KMS-11 (cell line): Measurements from ENCODE around the gene ZMYND12.

Experiments
- H2AFZ ChIP-seq: fragments of 200-600 bp; sonication (generic); 2 replicates; pipeline ENCODE4 v1.6.1; 2016; ENCODE audit warnings: antibody characterized with exemption, mixed run types, low read depth
- H3K27ac ChIP-seq: fragments of 200-600 bp; sonication (generic); 2 replicates; pipeline ENCODE4 v1.6.1; 2016; ENCODE audit warnings: mild to moderate bottlenecking, mixed run types
- H3K27me3 ChIP-seq: fragments of 200-600 bp; sonication (generic); 2 replicates; pipeline ENCODE4 v1.6.1; 2017; ENCODE audit warnings: mild to moderate bottlenecking, low read depth, mixed run types, moderate library complexity; ENCODE audit not compliant: insufficient read depth
- H3K36me3 ChIP-seq: fragments of 200-600 bp; sonication (generic); 2 replicates; pipeline ENCODE4 v1.6.1; 2017; ENCODE audit warnings: mild to moderate bottlenecking, mixed run types; ENCODE audit not compliant: insufficient read depth
- H3K4me1 ChIP-seq: fragments of 200-600 bp; sonication (generic); 2 replicates; pipeline ENCODE4 v1.6.1; 2016; ENCODE audit warnings: mild to moderate bottlenecking, low read depth, mixed run types; ENCODE audit not compliant: poor library complexity, severe bottlenecking
- H3K4me2 ChIP-seq: fragments of 200-600 bp; sonication (generic); 2 replicates; pipeline ENCODE4 v1.7.0; 2016; ENCODE audit warnings: mild to moderate bottlenecking, mixed run types
- H3K4me3 ChIP-seq: fragments of 200-600 bp; sonication (generic); IDR thresholded peaks from 2 replicates; pipeline ENCODE4 v1.6.1; 2017; ENCODE audit warnings: low read depth, low read length, mixed read lengths; ENCODE audit not compliant: insufficient read depth
- H3K79me2 ChIP-seq: fragments of 200-600 bp; sonication (generic); 2 replicates; pipeline ENCODE4 v1.6.1; 2016; ENCODE audit warnings: low read depth, mixed run types; ENCODE audit not compliant: insufficient read depth
- H3K9ac ChIP-seq: fragments of 200-600 bp; sonication (generic); 2 replicates; pipeline ENCODE4 v1.6.1; 2016; ENCODE audit warnings: mild to moderate bottlenecking, mixed run types
- H4K20me1 ChIP-seq: fragments of 200-600 bp; sonication (generic); 2 replicates; pipeline ENCODE4 v1.6.1; 2016; ENCODE audit warnings: mild to moderate bottlenecking, mixed run types; ENCODE audit not compliant: insufficient read depth
- TF ChIP-seq, protein P1 (sequence below): fragments of 200-600 bp; sonication (generic); conservative IDR thresholded peaks from 2 replicates; pipeline ENCODE4 v1.6.1; 2017; ENCODE audit warnings: low read depth, mild to moderate bottlenecking, antibody characterized with exemption, low read length, moderate library complexity, mixed read lengths

The ZMYND12 gene

DNA sequence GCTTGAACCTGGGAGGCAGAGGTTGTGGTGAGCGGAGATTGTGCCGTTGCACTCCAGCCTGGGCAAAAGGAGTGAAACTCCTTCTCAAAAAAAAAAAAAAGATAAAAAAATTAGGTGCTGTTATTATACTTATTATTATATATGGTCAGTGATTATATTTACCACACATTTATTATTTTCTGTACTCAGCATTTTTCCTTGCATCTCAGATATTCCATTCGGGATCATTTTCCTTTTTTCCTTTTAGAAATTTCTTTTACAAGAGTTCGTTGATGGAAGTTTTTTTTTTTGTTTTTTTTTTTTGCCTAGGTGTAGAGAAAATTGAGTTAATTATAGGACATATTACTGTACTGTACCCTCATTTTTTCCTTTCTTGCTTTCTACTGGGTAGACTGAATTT lies 20.8 kb upstream of the ZMYND12 start:
- Histone ChIP-seq H3K27ac (no peak overlapping the region), H4K20me1 (no peaks in the 10 kb centered on the region), H3K27me3 (no peaks in the 10 kb centered on the region), H3K4me2 (no peak overlapping the region), H3K4me1 (no peaks in the 10 kb centered on the region), H3K36me3 (no peaks in the 10 kb centered on the region), H2AFZ (no peak overlapping the region), H3K4me3 (no peak overlapping the region), H3K9ac (no peak overlapping the region), H3K79me2 (no peaks in the 10 kb centered on the region)
- TF ChIP-seq, protein P1, sequence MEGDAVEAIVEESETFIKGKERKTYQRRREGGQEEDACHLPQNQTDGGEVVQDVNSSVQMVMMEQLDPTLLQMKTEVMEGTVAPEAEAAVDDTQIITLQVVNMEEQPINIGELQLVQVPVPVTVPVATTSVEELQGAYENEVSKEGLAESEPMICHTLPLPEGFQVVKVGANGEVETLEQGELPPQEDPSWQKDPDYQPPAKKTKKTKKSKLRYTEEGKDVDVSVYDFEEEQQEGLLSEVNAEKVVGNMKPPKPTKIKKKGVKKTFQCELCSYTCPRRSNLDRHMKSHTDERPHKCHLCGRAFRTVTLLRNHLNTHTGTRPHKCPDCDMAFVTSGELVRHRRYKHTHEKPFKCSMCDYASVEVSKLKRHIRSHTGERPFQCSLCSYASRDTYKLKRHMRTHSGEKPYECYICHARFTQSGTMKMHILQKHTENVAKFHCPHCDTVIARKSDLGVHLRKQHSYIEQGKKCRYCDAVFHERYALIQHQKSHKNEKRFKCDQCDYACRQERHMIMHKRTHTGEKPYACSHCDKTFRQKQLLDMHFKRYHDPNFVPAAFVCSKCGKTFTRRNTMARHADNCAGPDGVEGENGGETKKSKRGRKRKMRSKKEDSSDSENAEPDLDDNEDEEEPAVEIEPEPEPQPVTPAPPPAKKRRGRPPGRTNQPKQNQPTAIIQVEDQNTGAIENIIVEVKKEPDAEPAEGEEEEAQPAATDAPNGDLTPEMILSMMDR = no peak

DNA sequence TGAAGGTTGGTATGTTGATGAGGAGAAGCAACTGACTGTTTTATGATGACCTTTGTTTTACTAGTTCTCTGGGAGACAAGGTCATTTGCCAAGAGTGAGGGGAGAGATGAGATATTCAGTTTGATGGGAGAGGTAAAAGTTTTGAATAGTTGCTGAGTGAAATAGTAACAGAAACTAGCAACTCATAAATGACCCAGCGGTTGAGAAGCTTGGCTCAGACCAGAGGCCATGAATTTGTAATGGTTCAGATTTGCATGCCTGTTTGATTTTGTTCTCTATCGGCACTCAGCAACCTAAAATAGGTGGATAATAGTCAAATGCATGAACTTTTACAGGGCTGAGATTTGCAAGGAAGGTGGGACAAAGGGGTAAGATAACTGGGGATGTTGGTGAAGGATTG lies 13.9 kb upstream of the ZMYND12 start:
- Histone ChIP-seq H3K4me1 (no peaks in the 10 kb centered on the region), H3K4me3 (no peak overlapping the region), H3K36me3 (no peaks in the 10 kb centered on the region), H3K79me2 (no peaks in the 10 kb centered on the region), H4K20me1 (no peaks in the 10 kb centered on the region), H3K27ac (no peak overlapping the region), H2AFZ (no peak overlapping the region), H3K27me3 (no peaks in the 10 kb centered on the region), H3K4me2 (no peak overlapping the region), H3K9ac (no peak overlapping the region)
- TF ChIP-seq, protein P1 = no peak

DNA sequence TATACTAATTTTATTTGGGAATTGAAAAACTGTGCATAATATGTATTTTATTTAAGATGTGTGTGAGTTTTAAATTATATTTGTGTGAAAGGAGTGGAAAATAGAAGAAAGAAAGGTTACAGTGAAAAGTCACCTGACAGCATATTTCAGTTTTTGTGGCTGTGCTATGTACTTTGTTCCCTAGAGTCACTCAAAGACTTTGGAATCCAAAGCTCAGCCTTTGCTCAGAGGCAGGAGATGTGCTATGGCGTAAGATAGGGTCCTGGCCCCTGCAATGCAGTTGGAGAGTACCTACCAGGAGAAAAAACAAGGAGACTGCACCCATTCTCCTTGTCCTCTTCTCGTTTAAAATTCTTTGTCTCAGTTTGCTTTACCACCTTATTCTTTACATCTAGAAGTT lies 10.2 kb upstream of the ZMYND12 start:
- TF ChIP-seq, protein P1 = no peak
- H3K27me3 ChIP-seq = no peaks in the 10 kb centered on the region

DNA sequence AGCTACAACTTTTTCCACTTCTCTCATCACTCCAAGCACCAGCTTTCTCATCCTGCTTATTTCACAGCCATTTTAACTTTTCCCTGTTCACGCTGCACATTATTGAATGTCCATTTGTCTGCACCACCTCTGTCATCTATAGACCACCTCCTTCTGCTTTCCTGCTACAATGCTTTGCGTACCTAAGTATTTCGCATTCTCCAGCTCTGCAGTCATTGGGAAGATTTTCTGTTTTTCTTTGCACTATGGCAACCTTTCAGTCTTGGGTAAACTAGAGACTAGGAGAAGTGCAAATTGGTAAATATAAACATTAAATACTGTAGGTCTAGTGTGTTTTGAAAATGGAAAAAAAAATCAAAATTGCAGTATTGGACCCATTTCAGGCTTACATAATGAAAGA lies 8.1 kb upstream of the ZMYND12 start:
- H3K9ac ChIP-seq = no peak overlapping the region
- no peak overlapping the region for H3K4me2 ChIP-seq
- H3K27me3 ChIP-seq = no peaks in the 10 kb centered on the region
- H4K20me1 ChIP-seq = no peaks in the 10 kb centered on the region
- TF ChIP-seq, protein P1 = no peak
- peaks cover 13% of the 10 kb centered on the region for H3K4me1 ChIP-seq
- H3K4me3 ChIP-seq = no peak overlapping the region
- no peak overlapping the region for H3K27ac ChIP-seq
- H2AFZ ChIP-seq = no peak overlapping the region
- no peaks in the 10 kb centered on the region for H3K36me3 ChIP-seq
- H3K79me2 ChIP-seq = no peaks in the 10 kb centered on the region

More for the DNA sequence above, 10.2 kb upstream of the ZMYND12 start:
- Histone ChIP-seq H2AFZ (no peak overlapping the region), H3K9ac (no peak overlapping the region), H3K4me2 (no peak overlapping the region), H4K20me1 (no peaks in the 10 kb centered on the region), H3K4me1 (peaks cover 13% of the 10 kb centered on the region), H3K36me3 (no peaks in the 10 kb centered on the region), H3K79me2 (no peaks in the 10 kb centered on the region), H3K4me3 (no peak overlapping the region), H3K27ac (no peak overlapping the region)
